BJ (cell line): ENCODE results near the gene PKHD1. TPM values are rescaled to one million over a fixed set of nuclear protein-coding genes. Genes with fewer than 3 reads are reported as not detected.

ENCODE experiments used
- CTCF ChIA-PET: fragments of 350-600 bp; formaldehyde crosslinking; extraction: SDS; loops from one replicate; lab custom pipeline; 2021; ENCODE audit warnings: antibody characterized with exemption, inconsistent platforms; lab: Yijun Ruan, JAX
- POLR2A ChIA-PET: fragments of 300-600 bp; sonication (Branson Sonifier 250); formaldehyde crosslinking; extraction: SDS; loops from one replicate; lab custom pipeline; 2021; ENCODE audit warnings: antibody characterized with exemption; lab: Charles Lee
- DNase-seq: peaks from one replicate; pipeline ENCODE4 v3.0.0-alpha.2; 2011; ENCODE audit warnings: low read depth
- H3K27me3 ChIP-seq: 2 replicates; pipeline ENCODE4 v1.6.0; 2011; ENCODE audit warnings: low read length; ENCODE audit not compliant: control insufficient read depth, insufficient read depth
- H3K36me3 ChIP-seq: 2 replicates; pipeline ENCODE4 v1.5.1; 2011; ENCODE audit warnings: low read length; ENCODE audit not compliant: control insufficient read depth, insufficient read depth
- H3K4me3 ChIP-seq: 2 replicates; pipeline ENCODE4 v1.5.1; 2011; ENCODE audit warnings: low read depth, mild to moderate bottlenecking, control low read depth, low read length
- polyA plus RNA-seq: library from polyadenylated mRNA; depleted of rRNA; stranded (reverse); fragments of >200 nt; gene quantifications from 2 replicates; pipeline ENCODE4 v1.2.3, GENCODE V29; 2011
- TF ChIP-seq, protein P1 (sequence below): IDR thresholded peaks from 2 replicates; pipeline ENCODE4 v1.5.1; 2011; ENCODE audit warnings: low read depth, mild to moderate bottlenecking, control low read depth, inconsistent platforms, low read length, moderate library complexity; ENCODE audit not compliant: insufficient read depth

The PKHD1 gene
- polyA plus RNA-seq, 1 experiment: not detected

DNA sequence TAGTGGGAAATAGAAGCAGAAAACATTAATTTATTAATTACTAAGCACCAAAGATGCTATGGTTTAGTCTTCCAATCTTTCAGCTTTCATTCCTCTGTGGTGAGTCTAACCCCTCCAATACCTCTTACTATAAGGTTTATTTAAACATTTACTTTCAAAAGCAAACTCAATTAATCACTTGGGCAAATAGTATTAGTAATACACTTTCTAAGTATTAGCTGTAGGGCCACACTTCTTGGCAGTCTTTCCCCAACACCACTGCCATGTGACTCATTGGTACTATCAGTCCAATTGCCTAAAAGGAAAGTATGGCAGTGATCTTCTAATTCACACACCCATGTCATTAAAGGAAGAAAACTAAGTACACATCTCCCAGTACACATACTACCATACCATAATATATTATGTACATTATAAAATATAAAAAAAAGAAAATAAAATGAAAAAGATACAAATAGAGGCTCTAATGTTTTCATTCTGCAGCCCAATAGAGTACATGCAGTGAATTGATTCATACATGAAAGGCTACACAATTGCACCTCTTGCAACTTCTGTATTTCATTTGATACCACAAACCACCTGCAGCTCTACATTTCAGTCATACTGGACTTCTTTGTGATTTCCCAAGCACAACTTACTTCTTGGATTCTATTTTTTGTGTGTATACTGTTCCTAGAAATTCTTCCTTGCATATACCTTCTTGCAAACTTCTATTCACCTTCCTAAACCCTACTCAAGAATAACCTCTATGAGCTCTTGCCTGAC lies 218.6 kb downstream of the PKHD1 start:
- no peak overlapping the region for H3K4me3 ChIP-seq

DNA sequence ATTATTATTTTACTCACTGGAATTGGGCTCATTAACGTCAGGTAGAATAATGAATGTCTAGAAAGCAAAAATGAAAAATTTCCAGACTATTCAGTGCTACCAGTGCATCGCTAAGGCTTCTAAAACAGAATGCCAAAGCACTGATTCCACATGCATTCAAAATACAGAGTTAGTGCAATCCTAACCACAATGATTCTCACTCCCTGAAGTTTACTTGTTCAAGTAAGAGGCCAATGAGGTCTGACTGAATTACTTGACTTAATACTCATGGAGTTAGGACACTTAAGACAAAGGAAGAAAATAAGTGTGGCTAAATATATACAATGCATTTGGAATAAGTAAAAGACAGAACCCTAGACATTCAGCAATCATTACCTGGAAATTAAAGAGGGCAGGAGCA lies 220.5 kb downstream of the PKHD1 start:
- H3K27me3 ChIP-seq: no peaks in the 10 kb centered on the region
- POLR2A ChIA-PET: no interaction called here
- no peak for DNase-seq

More for the DNA sequence above, 218.6 kb downstream of the PKHD1 start:
- DNase-seq: no peak
- CTCF ChIA-PET: no interaction called here
- Histone ChIP-seq H3K36me3 (no peaks in the 10 kb centered on the region), H3K27me3 (no peaks in the 10 kb centered on the region)
- POLR2A ChIA-PET: no interaction called here
- TF ChIP-seq, protein P1, sequence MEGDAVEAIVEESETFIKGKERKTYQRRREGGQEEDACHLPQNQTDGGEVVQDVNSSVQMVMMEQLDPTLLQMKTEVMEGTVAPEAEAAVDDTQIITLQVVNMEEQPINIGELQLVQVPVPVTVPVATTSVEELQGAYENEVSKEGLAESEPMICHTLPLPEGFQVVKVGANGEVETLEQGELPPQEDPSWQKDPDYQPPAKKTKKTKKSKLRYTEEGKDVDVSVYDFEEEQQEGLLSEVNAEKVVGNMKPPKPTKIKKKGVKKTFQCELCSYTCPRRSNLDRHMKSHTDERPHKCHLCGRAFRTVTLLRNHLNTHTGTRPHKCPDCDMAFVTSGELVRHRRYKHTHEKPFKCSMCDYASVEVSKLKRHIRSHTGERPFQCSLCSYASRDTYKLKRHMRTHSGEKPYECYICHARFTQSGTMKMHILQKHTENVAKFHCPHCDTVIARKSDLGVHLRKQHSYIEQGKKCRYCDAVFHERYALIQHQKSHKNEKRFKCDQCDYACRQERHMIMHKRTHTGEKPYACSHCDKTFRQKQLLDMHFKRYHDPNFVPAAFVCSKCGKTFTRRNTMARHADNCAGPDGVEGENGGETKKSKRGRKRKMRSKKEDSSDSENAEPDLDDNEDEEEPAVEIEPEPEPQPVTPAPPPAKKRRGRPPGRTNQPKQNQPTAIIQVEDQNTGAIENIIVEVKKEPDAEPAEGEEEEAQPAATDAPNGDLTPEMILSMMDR: no peak

DNA sequence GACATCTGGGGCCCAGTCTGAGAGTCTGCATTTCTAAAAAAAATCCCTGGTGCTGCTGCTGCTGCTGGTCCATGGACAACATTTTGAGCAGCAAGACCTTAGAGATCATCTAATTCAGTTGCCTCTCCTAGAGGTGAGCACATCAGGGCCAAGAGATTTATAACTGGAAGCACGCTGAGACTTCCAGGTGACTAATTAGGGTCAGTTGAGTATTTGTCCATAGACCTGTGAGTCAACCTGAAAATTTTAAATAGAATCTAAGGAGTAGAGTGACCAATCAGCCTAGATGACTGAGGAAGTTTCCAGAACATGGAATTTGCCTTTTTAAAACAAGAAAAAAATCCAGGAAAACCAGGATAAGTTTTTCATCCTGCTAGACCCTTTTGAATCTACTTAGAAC lies 221.4 kb downstream of the PKHD1 start:
- ChIA-PET POLR2A (no interaction called here), CTCF (no interaction called here)
- TF ChIP-seq, protein P1: no peak
- no peaks in the 10 kb centered on the region for H3K27me3 ChIP-seq
- H3K4me3 ChIP-seq: no peak overlapping the region
- H3K36me3 ChIP-seq: no peaks in the 10 kb centered on the region
- DNase-seq: no peak

More for the DNA sequence above, 220.5 kb downstream of the PKHD1 start:
- Histone ChIP-seq H3K36me3 (no peaks in the 10 kb centered on the region), H3K4me3 (no peak overlapping the region)
- CTCF ChIA-PET: interaction anchor here (0.6 kb wide), 1 partner anchor 213 kb away, joined by 3 read pairs; no protein-coding TSS in a partner anchor
- TF ChIP-seq, protein P1: no peak

DNA sequence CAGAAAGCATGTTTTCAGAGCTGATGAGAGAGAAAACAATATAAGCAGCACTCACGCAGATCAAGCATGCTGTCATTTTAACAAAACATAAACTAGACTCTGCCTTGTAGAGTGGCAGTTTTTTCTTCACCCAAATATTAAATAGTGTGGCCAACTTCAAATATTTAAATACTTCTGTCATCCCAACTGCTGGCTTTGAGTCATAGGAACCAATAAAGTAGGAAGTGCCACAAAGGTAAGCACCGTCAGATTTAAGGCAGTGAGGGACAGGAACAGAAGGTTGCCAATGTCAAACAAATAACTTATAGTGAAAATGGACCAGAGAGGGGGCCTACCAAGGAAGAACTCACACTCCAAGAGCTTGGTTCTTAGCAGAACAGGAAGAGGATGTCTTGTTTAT lies 222.2 kb downstream of the PKHD1 start:
- POLR2A ChIA-PET: no interaction called here
- CTCF ChIA-PET: no interaction called here
- TF ChIP-seq, protein P1: no peak
- no peaks in the 10 kb centered on the region for H3K36me3 ChIP-seq
- no peaks in the 10 kb centered on the region for H3K27me3 ChIP-seq
- no peak overlapping the region for H3K4me3 ChIP-seq
- no peak for DNase-seq

DNA sequence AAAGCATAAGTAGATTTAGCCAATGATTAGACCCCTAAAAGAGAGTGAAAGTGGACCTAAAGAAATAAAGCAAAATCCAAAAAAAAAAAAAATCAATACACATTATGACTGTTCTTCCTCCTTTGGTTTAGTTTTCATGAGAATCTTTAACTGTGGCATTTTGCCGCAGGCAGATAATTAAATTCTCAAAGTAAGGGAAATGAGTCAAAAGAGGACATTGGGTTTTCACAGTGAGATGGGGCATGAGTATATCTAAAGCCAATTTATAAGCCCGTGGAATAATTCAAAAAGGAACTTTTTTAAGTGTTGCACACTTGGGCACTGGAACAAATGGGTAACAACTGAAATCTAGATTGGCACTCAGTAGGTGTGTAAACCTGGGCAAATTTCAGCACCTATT lies 230.3 kb downstream of the PKHD1 start:
- CTCF ChIA-PET: no interaction called here
- H3K27me3 ChIP-seq: no peaks in the 10 kb centered on the region
- H3K36me3 ChIP-seq: no peaks in the 10 kb centered on the region
- H3K4me3 ChIP-seq: no peak overlapping the region
- TF ChIP-seq, protein P1: no peak
- POLR2A ChIA-PET: no interaction called here
- no peak for DNase-seq
